ENCODE data around the gene STING1. TPM values are rescaled to one million over a fixed set of nuclear protein-coding genes. Genes with fewer than 3 reads are reported as not detected.
A peak's percentile ranks its signal among the peaks of the same experiment; 100 is the strongest.
"Not testable (repeated sequence)": the region's sequence is repeated elsewhere in the genome, so short reads cannot be mapped to it uniquely, and the experiment has no call there.

STING1 gene
- total RNA-seq, 1 donor from 2014 or later, result 0.07 TPM

- no peaks in the 10 kb centered on the region for H3K4me1 ChIP-seq
- H4K20me1 ChIP-seq (ENCODE audit: low read depth), result no peaks in the 10 kb centered on the region
- no peak overlapping the region for H3K4me3 ChIP-seq
- Mint-ChIP-seq H3K36me3 (no peaks in the 10 kb centered on the region), H3K4me3 (peak overlapping the region; percentile 53), H3K27ac (peak overlapping the region; percentile 81), H3K9me3 (peaks cover 5% of the 10 kb centered on the region), H3K27me3 (ENCODE audit: insufficient read depth, low read depth) (peaks cover 5% of the 10 kb centered on the region), H3K4me1 (peaks cover 21% of the 10 kb centered on the region)
- TF ChIP-seq EZH2 (IDR thresholded peaks at IDR 0.05), result no peak
- no peak for TF ChIP-seq EZH2phosphoT487 (IDR thresholded peaks at IDR 0.05)
- TF ChIP-seq CTCF (IDR thresholded peaks at IDR 0.05), result no peak
- no peaks in the 10 kb centered on the region for H3K36me3 ChIP-seq
- H3K4me2 ChIP-seq, result no peak overlapping the region
- H2AFZ ChIP-seq (replicated peaks), result no peak overlapping the region
- H3K9me3 ChIP-seq (ENCODE audit: low read depth), result no peaks in the 10 kb centered on the region
- H3K79me2 ChIP-seq (ENCODE audit: low read depth), result no peaks in the 10 kb centered on the region
- H3F3A ChIP-seq (ENCODE audit: low read depth), result peaks cover 10% of the 10 kb centered on the region
- no peak overlapping the region for H3K27ac ChIP-seq
- no peak overlapping the region for H3K9ac ChIP-seq
- no peak for DNase-seq (ENCODE audit: low spot score)
- no peaks in the 10 kb centered on the region for H3K27me3 ChIP-seq
Measured at GRCh38 chr5:139513852-139514485, 31.4 kb upstream of the STING1 start.

- not testable (repeated sequence) for H3K9ac ChIP-seq; H3K4me1 ChIP-seq; H3K27ac ChIP-seq; H3K36me3 ChIP-seq; H3K4me3 ChIP-seq; H3K36me3 Mint-ChIP-seq; H3K4me2 ChIP-seq; H3K27me3 Mint-ChIP-seq (ENCODE audit: insufficient read depth, low read depth); H3K9me3 Mint-ChIP-seq; H3K27me3 ChIP-seq; H3K9me3 ChIP-seq (ENCODE audit: low read depth); H2AFZ ChIP-seq (replicated peaks); H4K20me1 ChIP-seq (ENCODE audit: low read depth); H3F3A ChIP-seq (ENCODE audit: low read depth); H3K79me2 ChIP-seq (ENCODE audit: low read depth)
- peak; percentile 89 for DNase-seq (ENCODE audit: low spot score)
- H3K4me1 Mint-ChIP-seq, result peaks cover 16% of the 10 kb centered on the region
- H3K4me3 Mint-ChIP-seq, result peak overlapping the region; percentile 53
- TF ChIP-seq CTCF (IDR thresholded peaks at IDR 0.05), result peak; percentile 81
- H3K27ac Mint-ChIP-seq, result peak overlapping the region; percentile 81
Measured at GRCh38 chr5:139513434-139513833, 30.9 kb upstream of the STING1 start.

- Histone ChIP-seq H3K9me3 (ENCODE audit: low read depth) (no peaks in the 10 kb centered on the region), H3K4me3 (no peak overlapping the region), H3F3A (ENCODE audit: low read depth) (no peaks in the 10 kb centered on the region), H3K4me2 (no peak overlapping the region), H3K9ac (no peak overlapping the region), H3K36me3 (no peaks in the 10 kb centered on the region), H3K27ac (no peak overlapping the region), H3K4me1 (no peaks in the 10 kb centered on the region), H3K27me3 (no peaks in the 10 kb centered on the region), H3K79me2 (ENCODE audit: low read depth) (no peaks in the 10 kb centered on the region), H2AFZ (replicated peaks) (no peak overlapping the region), H4K20me1 (ENCODE audit: low read depth) (no peaks in the 10 kb centered on the region)
- Mint-ChIP-seq H3K4me3 (no peak overlapping the region), H3K27me3 (ENCODE audit: insufficient read depth, low read depth) (peaks cover 5% of the 10 kb centered on the region), H3K4me1 (peaks cover 12% of the 10 kb centered on the region), H3K36me3 (no peaks in the 10 kb centered on the region), H3K27ac (peak overlapping the region; percentile 86), H3K9me3 (peaks cover 5% of the 10 kb centered on the region)
- no peak for DNase-seq (ENCODE audit: low spot score)
- TF ChIP-seq CTCF (IDR thresholded peaks at IDR 0.05), result no peak
- no peak for TF ChIP-seq EZH2 (IDR thresholded peaks at IDR 0.05)
- no peak for TF ChIP-seq EZH2phosphoT487 (IDR thresholded peaks at IDR 0.05)
Measured at GRCh38 chr5:139512786-139513390, 30.3 kb upstream of the STING1 start.

- not testable (repeated sequence) for H3K27ac ChIP-seq; H3F3A ChIP-seq (ENCODE audit: low read depth); DNase-seq (ENCODE audit: low spot score); H3K36me3 Mint-ChIP-seq; H3K79me2 ChIP-seq (ENCODE audit: low read depth); H3K27me3 Mint-ChIP-seq (ENCODE audit: insufficient read depth, low read depth); H3K4me3 Mint-ChIP-seq; H3K36me3 ChIP-seq; H3K4me1 ChIP-seq; H4K20me1 ChIP-seq (ENCODE audit: low read depth); H3K9ac ChIP-seq; H3K27me3 ChIP-seq; H3K9me3 ChIP-seq (ENCODE audit: low read depth); H3K9me3 Mint-ChIP-seq; H3K27ac Mint-ChIP-seq; H3K4me3 ChIP-seq
- peaks cover 16% of the 10 kb centered on the region for H3K4me1 Mint-ChIP-seq
- Histone ChIP-seq H3K4me2 (peak overlapping the region; percentile 41), H2AFZ (replicated peaks) (peak overlapping the region; percentile 99)
Measured at GRCh38 chr5:139504722-139505121, 22.2 kb upstream of the STING1 start.

- not testable (repeated sequence) for H3F3A ChIP-seq (ENCODE audit: low read depth); H3K27ac ChIP-seq; H4K20me1 ChIP-seq (ENCODE audit: low read depth); H3K9me3 Mint-ChIP-seq; H3K27me3 ChIP-seq; H3K9ac ChIP-seq; H3K36me3 ChIP-seq; H3K79me2 ChIP-seq (ENCODE audit: low read depth); DNase-seq (ENCODE audit: low spot score); H3K4me3 Mint-ChIP-seq; H3K27me3 Mint-ChIP-seq (ENCODE audit: insufficient read depth, low read depth); H3K27ac Mint-ChIP-seq; H3K36me3 Mint-ChIP-seq; H3K4me1 ChIP-seq; H3K9me3 ChIP-seq (ENCODE audit: low read depth)
- H3K4me1 Mint-ChIP-seq, result peaks cover 16% of the 10 kb centered on the region
- Histone ChIP-seq H2AFZ (replicated peaks) (peak overlapping the region; percentile 99), H3K4me2 (peak overlapping the region; percentile 66), H3K4me3 (peak overlapping the region; percentile 32)
Measured at GRCh38 chr5:139503879-139504278, 21.3 kb upstream of the STING1 start.
